ENCODE measurements around the gene RNF114. TPM values are rescaled to one million over a fixed set of nuclear protein-coding genes. Genes with fewer than 3 reads are reported as not detected.

RNF114 gene
- total and polyA plus RNA-seq, 2 donors (not counting 3 experiments of a cell fraction or from before 2014, with no cell fraction given), result 45.8 to 81.7 TPM

GRCh38 chr20:49935746-49936152 is 448 bp upstream of the RNF114 start:
- no peaks in the 10 kb centered on the region for H3K9me1 ChIP-seq (replicated peaks; ENCODE audit: control insufficient read depth, extremely low read depth, insufficient read depth, low read length)
- no peaks in the 10 kb centered on the region for H3K9me3 ChIP-seq (replicated peaks; ENCODE audit: control insufficient read depth, insufficient read depth, low read length)
- TF ChIP-seq EZH2 (IDR thresholded peaks at IDR 0.05; ENCODE audit: borderline replicate concordance, low read depth, low read length, severe bottlenecking) (no peak), POLR2A (IDR thresholded peaks at IDR 0.05; ENCODE audit: low read depth, low read length) (no peak), FOS (IDR thresholded peaks at IDR 0.05; ENCODE audit: borderline replicate concordance, insufficient read depth, low read length) (no peak), GATA2 (IDR thresholded peaks at IDR 0.05; ENCODE audit: insufficient read depth, insufficient read length, low read depth, low read length) (no peak), POLR2AphosphoS5 (IDR thresholded peaks at IDR 0.05; ENCODE audit: insufficient read depth, low read depth, low read length) (no peak)
- H3K27me3 ChIP-seq (ENCODE audit: control insufficient read depth in 2 of 2, insufficient read depth in 2 of 2, low read length in 2 of 2), result no peaks in the 10 kb centered on the region
- DNase-seq (ENCODE audit: low read depth, low spot score), result no peak
- peak overlapping the region; percentile 55 for H2AFZ ChIP-seq (ENCODE audit: low read depth, low read length)
- no peak for FAIRE-seq
- H3K4me2 ChIP-seq (ENCODE audit: insufficient read depth, low read length), result peak overlapping the region; percentile 46
- H3K36me3 ChIP-seq (ENCODE audit: control insufficient read depth in 2 of 2, extremely low read depth in 1 of 2, insufficient read depth in 2 of 2, low read length in 2 of 2), result peaks cover 0 to 2% of the 10 kb centered on the region in 2 experiments
- intact Hi-C loops (cut with micrococcal nuclease), result loop anchor here (1.0 to 2.0 kb wide), 2 partner anchors 21 to 136 kb away; partner anchors contain the start of gene SPATA2
- H3K4me3 ChIP-seq (replicated peaks in 1 of 3; ENCODE audit: insufficient read depth in 1 of 3, low read depth in 1 of 3, low read length in 3 of 3), result peak overlapping the region in 2 of 3 experiments; percentile 31 to 99
- BruUV-seq (replicated peaks), result no TSS peak
- no peak overlapping the region for H3K9ac ChIP-seq (replicated peaks; ENCODE audit: extremely low read depth, insufficient read depth, low read length)
- ChIA-PET CTCF (interaction anchor here (1.0 to 2.7 kb wide), 5 partner anchors 19 to 150 kb away, joined by 4 to 14 read pairs (median 5); no protein-coding TSS in a partner anchor), POLR2A (interaction anchor here (0.7 to 1.4 kb wide), 3 partner anchors 19 to 325 kb away, joined by 3 read pairs; partner anchors contain the start of gene SNAI1)
- dilution Hi-C loops (cut with MboI; ENCODE audit: extremely low pct_ligation_motif_present, low sequenced_read_pairs), result no loop called here
- no peaks in the 10 kb centered on the region for H4K20me1 ChIP-seq (replicated peaks; ENCODE audit: control insufficient read depth, extremely low read depth, insufficient read depth, low read length)
- H3K79me2 ChIP-seq (ENCODE audit: control insufficient read depth, insufficient read depth, low read length), result peaks cover 38% of the 10 kb centered on the region
- H3K4me1 ChIP-seq (ENCODE audit: control insufficient read depth, extremely low read depth, insufficient read depth, low read length), result peaks cover 20% of the 10 kb centered on the region
- H3K27ac ChIP-seq (ENCODE audit: insufficient read depth, low read depth, low read length), result no peak overlapping the region

- dilution Hi-C loops (cut with MboI; ENCODE audit: extremely low pct_ligation_motif_present, low sequenced_read_pairs), result no loop called here
Observed at GRCh38 chr20:49937027-49937929, 1.1 kb downstream of the RNF114 start.

More at GRCh38 chr20:49937027-49937929, 1.1 kb downstream of the RNF114 start:
- intact Hi-C loops (cut with micrococcal nuclease), result loop anchor here (2.0 kb wide), 1 partner anchor 22 kb away; the partner anchor contains the start of gene SPATA2
- Histone ChIP-seq H3K27me3 (ENCODE audit: control insufficient read depth in 2 of 2, insufficient read depth in 2 of 2, low read length in 2 of 2) (no peaks in the 10 kb centered on the region), H3K36me3 (ENCODE audit: control insufficient read depth in 2 of 2, extremely low read depth in 1 of 2, insufficient read depth in 2 of 2, low read length in 2 of 2) (peaks cover 4 to 6% of the 10 kb centered on the region in 2 experiments), H3K4me1 (ENCODE audit: control insufficient read depth, extremely low read depth, insufficient read depth, low read length) (peaks cover 20% of the 10 kb centered on the region), H3K9me3 (replicated peaks; ENCODE audit: control insufficient read depth, insufficient read depth, low read length) (no peaks in the 10 kb centered on the region), H2AFZ (ENCODE audit: low read depth, low read length) (peak overlapping the region; percentile 76), H3K79me2 (ENCODE audit: control insufficient read depth, insufficient read depth, low read length) (peaks cover 50% of the 10 kb centered on the region), H3K9me1 (replicated peaks; ENCODE audit: control insufficient read depth, extremely low read depth, insufficient read depth, low read length) (no peaks in the 10 kb centered on the region), H3K4me2 (ENCODE audit: insufficient read depth, low read length) (peak overlapping the region; percentile 92), H3K9ac (replicated peaks; ENCODE audit: extremely low read depth, insufficient read depth, low read length) (peak overlapping the region; percentile 75), H3K27ac (ENCODE audit: insufficient read depth, low read depth, low read length) (peak overlapping the region; percentile 29), H4K20me1 (replicated peaks; ENCODE audit: control insufficient read depth, extremely low read depth, insufficient read depth, low read length) (no peaks in the 10 kb centered on the region), H3K4me3 (replicated peaks in 1 of 3; ENCODE audit: insufficient read depth in 1 of 3, low read depth in 1 of 3, low read length in 3 of 3) (peak overlapping the region; percentile 44 to 99 (median 82))
- DNase-seq (ENCODE audit: low read depth, low spot score) (peak; percentile 19), FAIRE-seq (peak; percentile 40)
- TSS peak; percentile 31 for BruUV-seq (replicated peaks)
- ChIA-PET POLR2A (no interaction called here), CTCF (interaction anchor here (1.1 to 2.7 kb wide), 8 partner anchors 9 to 148 kb away, joined by 3 to 14 read pairs (median 5); no protein-coding TSS in a partner anchor)
- no peak for TF ChIP-seq MAX (IDR thresholded peaks at IDR 0.05; ENCODE audit: insufficient read depth, insufficient read length)
- no peak for TF ChIP-seq FOS (IDR thresholded peaks at IDR 0.05; ENCODE audit: borderline replicate concordance, insufficient read depth, low read length)
- TF ChIP-seq JUN (IDR thresholded peaks at IDR 0.05; ENCODE audit: borderline replicate concordance, insufficient read depth, insufficient read length, low read depth), result no peak
- no peak for TF ChIP-seq MYC (IDR thresholded peaks at IDR 0.05; ENCODE audit: low read depth, low read length)
- no peak for TF ChIP-seq CTCF (IDR thresholded peaks at IDR 0.05; ENCODE audit: extremely low read depth in 1 of 2, insufficient read depth in 1 of 2, low read depth in 1 of 2, low read length in 2 of 2)

Data from endothelial cell of umbilical vein (primary cell).